Measurements from ENCODE around the gene MARVELD2. TPM values are rescaled to one million over a fixed set of nuclear protein-coding genes. Genes with fewer than 3 reads are reported as not detected.
"Not testable (repeated sequence)": the region's sequence is repeated elsewhere in the genome, so short reads cannot be mapped to it uniquely, and the experiment has no call there.

MARVELD2 gene
- total and polyA plus RNA-seq, 8 donors: 3.7 to 37.1 (median 8.0) TPM

- H3K9me3 ChIP-seq: peaks cover 0 to 4% (median 2%) of the 10 kb centered on the region in 4 donors
- intact Hi-C loops (cut with DNase I; ENCODE audit: low total_unique reads): no loop called here
- TF ChIP-seq, protein P1, sequence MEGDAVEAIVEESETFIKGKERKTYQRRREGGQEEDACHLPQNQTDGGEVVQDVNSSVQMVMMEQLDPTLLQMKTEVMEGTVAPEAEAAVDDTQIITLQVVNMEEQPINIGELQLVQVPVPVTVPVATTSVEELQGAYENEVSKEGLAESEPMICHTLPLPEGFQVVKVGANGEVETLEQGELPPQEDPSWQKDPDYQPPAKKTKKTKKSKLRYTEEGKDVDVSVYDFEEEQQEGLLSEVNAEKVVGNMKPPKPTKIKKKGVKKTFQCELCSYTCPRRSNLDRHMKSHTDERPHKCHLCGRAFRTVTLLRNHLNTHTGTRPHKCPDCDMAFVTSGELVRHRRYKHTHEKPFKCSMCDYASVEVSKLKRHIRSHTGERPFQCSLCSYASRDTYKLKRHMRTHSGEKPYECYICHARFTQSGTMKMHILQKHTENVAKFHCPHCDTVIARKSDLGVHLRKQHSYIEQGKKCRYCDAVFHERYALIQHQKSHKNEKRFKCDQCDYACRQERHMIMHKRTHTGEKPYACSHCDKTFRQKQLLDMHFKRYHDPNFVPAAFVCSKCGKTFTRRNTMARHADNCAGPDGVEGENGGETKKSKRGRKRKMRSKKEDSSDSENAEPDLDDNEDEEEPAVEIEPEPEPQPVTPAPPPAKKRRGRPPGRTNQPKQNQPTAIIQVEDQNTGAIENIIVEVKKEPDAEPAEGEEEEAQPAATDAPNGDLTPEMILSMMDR (IDR thresholded peaks at IDR 0.05): no peak
- TF ChIP-seq POLR2AphosphoS5 (IDR thresholded peaks at IDR 0.05) (no peak), POLR2A (IDR thresholded peaks at IDR 0.05) (no peak), EP300 (IDR thresholded peaks at IDR 0.05) (no peak)
- H3K4me3 ChIP-seq: no peak overlapping the region
- no peaks in the 10 kb centered on the region for H3K27me3 ChIP-seq
- WGBS, 5 donors: 38 to 79% (median 59%) methylated on average over 1 of the region's 1 CpG
- no peak for DNase-seq
- no peaks in the 10 kb centered on the region for H3K36me3 ChIP-seq
- no peaks in the 10 kb centered on the region for H3K4me1 ChIP-seq
- H3K27ac ChIP-seq: no peak overlapping the region
These were observed 53.7 kb downstream of the MARVELD2 start for GRCh38 chr5:69468631-69469030.

DNA sequence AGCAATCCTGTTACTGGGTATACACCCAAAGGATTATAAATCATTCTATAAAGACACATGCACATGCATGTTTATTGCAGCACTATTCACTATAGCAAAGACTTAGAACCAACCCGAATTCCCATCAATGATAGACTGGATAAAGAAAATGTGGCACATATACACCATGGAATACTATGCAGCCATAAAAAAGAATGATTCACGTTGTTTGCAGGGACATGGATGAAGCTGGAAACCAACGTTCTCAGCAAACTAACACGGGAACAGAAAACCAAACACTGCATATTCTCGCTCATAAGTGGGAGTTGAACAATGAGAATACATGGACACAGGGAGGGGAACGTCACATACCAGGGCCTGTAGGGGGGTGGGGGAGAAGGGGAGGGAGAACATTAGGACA lies 56.6 kb downstream of the MARVELD2 start:
- H3K27me3 ChIP-seq; H3K27ac ChIP-seq; H3K9me3 ChIP-seq; intact Hi-C loops (cut with DNase I; ENCODE audit: low total_unique reads); H3K4me1 ChIP-seq; H3K36me3 ChIP-seq; H3K4me3 ChIP-seq; DNase-seq: not testable (repeated sequence)
- WGBS, 5 donors: 90 to 95% (median 93%) methylated on average over 6 of the region's 6 CpGs

DNA sequence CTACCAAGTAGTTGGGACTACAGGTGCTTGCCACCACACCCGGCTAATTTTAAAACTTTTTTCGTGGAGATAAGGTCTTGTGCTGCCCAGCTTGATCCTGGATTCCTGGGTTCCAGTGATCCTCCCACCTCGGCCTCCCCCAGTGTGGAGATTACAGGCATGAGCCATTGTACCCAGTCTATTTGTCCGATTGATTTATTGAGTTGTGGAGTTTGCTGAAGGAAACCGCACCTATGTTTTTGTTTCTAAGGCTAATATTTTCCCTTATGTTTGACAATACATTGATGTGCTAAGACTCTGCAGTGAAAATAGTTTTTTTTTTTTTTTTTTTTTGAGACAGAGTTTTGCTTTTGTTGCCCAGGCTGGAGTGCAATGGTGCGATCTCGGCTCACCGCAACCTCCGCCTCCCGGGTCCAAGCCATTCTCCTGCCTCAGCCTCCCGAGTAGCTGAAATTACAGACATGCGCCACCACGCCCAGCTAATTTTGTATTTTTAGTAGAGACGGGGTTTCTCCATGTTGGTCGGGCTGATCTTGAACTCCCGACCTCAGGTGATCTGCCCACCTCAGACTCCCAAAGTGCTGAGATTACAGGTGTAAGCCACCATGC lies 57.7 kb downstream of the MARVELD2 start:
- H3K9me3 ChIP-seq; intact Hi-C loops (cut with DNase I; ENCODE audit: low total_unique reads); H3K4me3 ChIP-seq; H3K27me3 ChIP-seq; H3K36me3 ChIP-seq; H3K27ac ChIP-seq; H3K4me1 ChIP-seq: not testable (repeated sequence)
- DNase-seq: peak in 1 of 2 donors; percentile 24
- 72 to 84% (median 75%) methylated on average over 16 of the region's 16 CpGs for WGBS, 5 donors

- peaks cover 0 to 8% (median 0%) of the 10 kb centered on the region in 4 donors for H3K4me1 ChIP-seq
- no peak overlapping the region for H3K27ac ChIP-seq
- WGBS, 5 donors: 0 to 10% (median 2%) methylated on average over 1 of the region's 1 CpG
These were observed 62.3 kb downstream of the MARVELD2 start for GRCh38 chr5:69477170-69477569.

GRCh38 chr5:69478296-69478695 lies 63.4 kb downstream of the MARVELD2 start:
- H3K4me3 ChIP-seq; H3K27me3 ChIP-seq; H3K27ac ChIP-seq; H3K36me3 ChIP-seq; H3K9me3 ChIP-seq; H3K4me1 ChIP-seq; intact Hi-C loops (cut with DNase I; ENCODE audit: low total_unique reads): not testable (repeated sequence)
- WGBS, 5 donors: 83 to 90% (median 87%) methylated on average over 7 of the region's 7 CpGs
- peak in 1 of 2 donors; percentile 8 for DNase-seq

More at GRCh38 chr5:69477170-69477569, 62.3 kb downstream of the MARVELD2 start:
- Histone ChIP-seq H3K36me3 (no peaks in the 10 kb centered on the region), H3K4me3 (no peak overlapping the region), H3K27me3 (no peaks in the 10 kb centered on the region), H3K9me3 (no peaks in the 10 kb centered on the region)
- intact Hi-C loops (cut with DNase I; ENCODE audit: low total_unique reads): no loop called here
- DNase-seq: no peak
- TF ChIP-seq, protein P1 (IDR thresholded peaks at IDR 0.05): no peak
- TF ChIP-seq POLR2A (IDR thresholded peaks at IDR 0.05): no peak

DNA sequence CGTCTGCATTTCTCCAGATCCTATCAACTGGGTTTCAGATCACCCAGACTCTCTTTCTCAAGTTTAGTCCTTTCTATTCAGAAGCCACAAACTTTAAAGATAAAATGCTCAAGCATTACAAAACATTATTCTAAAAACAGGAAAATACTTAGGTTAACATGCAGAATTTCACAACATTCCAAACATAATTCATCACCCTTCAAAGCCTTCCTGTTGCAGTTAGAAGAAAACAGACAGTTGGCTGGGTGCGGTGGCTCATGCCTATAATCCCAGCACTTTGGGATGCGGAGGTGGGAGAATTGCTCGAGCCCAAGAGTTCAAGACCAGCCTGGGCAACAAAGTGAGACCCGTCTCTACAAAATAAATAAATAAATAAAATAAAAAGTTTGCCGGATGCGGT lies 70.0 kb downstream of the MARVELD2 start:
- intact Hi-C loops (cut with DNase I; ENCODE audit: low total_unique reads): no loop called here
- WGBS, 5 donors: 75 to 88% (median 82%) methylated on average over 7 of the region's 7 CpGs
- TF ChIP-seq, protein P1 (IDR thresholded peaks at IDR 0.05): no peak
- no peak for TF ChIP-seq EP300 (IDR thresholded peaks at IDR 0.05)
- TF ChIP-seq POLR2A (IDR thresholded peaks at IDR 0.05): no peak
- no peak for TF ChIP-seq POLR2AphosphoS5 (IDR thresholded peaks at IDR 0.05)
- Histone ChIP-seq H3K4me1 (peaks cover 0 to 17% (median 10%) of the 10 kb centered on the region in 4 donors), H3K27ac (no peak overlapping the region), H3K27me3 (peaks cover 0 to 4% (median 0%) of the 10 kb centered on the region in 3 donors), H3K9me3 (no peaks in the 10 kb centered on the region), H3K36me3 (no peaks in the 10 kb centered on the region), H3K4me3 (no peak overlapping the region)
- no peak for DNase-seq
